Omental fat pad (tissue), 4 donors: ENCODE data around the gene ATP8A2. TPM values are rescaled to one million over a fixed set of nuclear protein-coding genes. Genes with fewer than 3 reads are reported as not detected.

Experiments
- ATAC-seq: fragments of 150-250 bp; one replicate; pipeline ENCODE4 v1.9.1; 2016; ENCODE audit warnings: mild to moderate bottlenecking, moderate library complexity; ENCODE audit not compliant: low FRiP score
- DNase-seq: peaks from one replicate; pipeline ENCODE4 v3.0.0-alpha.2; 2019; ENCODE audit warnings: low spot score
- total RNA-seq, 4 donors: library from RNA; depleted of rRNA; stranded (reverse); fragments of >200 nt; gene quantifications; one replicate each; pipeline ENCODE4 v1.1.0, GENCODE V29; 2016
- TF ChIP-seq, protein P1 (sequence below), 3 donors: fragments of 450-650 bp; IDR thresholded peaks; one replicate each; pipeline ENCODE4 v1.5.1; 2016 to 2017; ENCODE audit warnings: antibody characterized with exemption in 3 of 3, mild to moderate bottlenecking in 3 of 3, moderate library complexity in 2 of 3

Gene ATP8A2
- total RNA-seq, 4 donors from 2014 or later, result 0.16 to 0.19 TPM; not detected in 2

GRCh38 chr13:26045142-26045541 lies 673.4 kb downstream of the ATP8A2 start:
- TF ChIP-seq, protein P1, sequence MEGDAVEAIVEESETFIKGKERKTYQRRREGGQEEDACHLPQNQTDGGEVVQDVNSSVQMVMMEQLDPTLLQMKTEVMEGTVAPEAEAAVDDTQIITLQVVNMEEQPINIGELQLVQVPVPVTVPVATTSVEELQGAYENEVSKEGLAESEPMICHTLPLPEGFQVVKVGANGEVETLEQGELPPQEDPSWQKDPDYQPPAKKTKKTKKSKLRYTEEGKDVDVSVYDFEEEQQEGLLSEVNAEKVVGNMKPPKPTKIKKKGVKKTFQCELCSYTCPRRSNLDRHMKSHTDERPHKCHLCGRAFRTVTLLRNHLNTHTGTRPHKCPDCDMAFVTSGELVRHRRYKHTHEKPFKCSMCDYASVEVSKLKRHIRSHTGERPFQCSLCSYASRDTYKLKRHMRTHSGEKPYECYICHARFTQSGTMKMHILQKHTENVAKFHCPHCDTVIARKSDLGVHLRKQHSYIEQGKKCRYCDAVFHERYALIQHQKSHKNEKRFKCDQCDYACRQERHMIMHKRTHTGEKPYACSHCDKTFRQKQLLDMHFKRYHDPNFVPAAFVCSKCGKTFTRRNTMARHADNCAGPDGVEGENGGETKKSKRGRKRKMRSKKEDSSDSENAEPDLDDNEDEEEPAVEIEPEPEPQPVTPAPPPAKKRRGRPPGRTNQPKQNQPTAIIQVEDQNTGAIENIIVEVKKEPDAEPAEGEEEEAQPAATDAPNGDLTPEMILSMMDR (IDR thresholded peaks at IDR 0.05), result no peak
- DNase-seq, result no peak
- no peak for ATAC-seq

DNA sequence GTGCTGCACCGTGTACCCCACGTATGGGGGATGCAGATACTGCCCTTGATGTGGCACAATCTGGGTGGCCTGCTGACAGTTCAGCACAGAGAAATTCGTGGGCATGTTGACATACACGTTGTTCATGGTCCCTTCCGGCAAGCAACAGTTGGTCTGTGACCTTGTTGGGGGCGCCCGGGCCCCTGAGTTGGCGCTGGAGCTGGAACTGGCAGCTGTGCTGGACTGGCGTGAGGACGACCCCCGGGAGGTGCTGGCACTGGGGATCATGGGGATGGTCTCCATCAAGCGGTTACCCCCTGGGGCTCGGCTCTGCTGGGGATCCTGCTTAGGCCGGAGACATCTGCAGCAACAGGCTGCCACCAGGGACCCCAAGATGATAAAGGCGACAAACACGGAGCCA lies 674.9 kb downstream of the ATP8A2 start:
- ATAC-seq (no peak), DNase-seq (no peak)
- TF ChIP-seq, protein P1 (IDR thresholded peaks at IDR 0.05), result no peak

DNA sequence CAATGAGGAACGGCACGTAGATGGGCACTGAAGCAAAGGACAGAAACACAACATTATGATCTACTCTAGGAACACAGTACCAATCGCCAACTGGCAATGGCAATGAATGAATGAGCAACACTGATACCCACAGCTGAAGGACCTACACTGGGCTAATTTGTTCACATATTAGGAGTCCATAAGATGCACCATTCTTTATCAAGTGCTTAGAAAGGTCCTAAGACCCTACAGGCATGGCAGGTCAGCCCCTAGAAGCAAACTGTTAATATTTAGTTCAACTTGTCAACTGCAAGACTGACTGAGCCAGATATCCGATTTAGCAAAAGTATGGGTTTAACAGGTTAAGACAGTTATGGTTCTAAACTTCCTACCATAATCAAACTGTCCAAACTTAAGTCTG lies 675.3 kb downstream of the ATP8A2 start:
- no peak for DNase-seq
- no peak for ATAC-seq
- TF ChIP-seq, protein P1 (IDR thresholded peaks at IDR 0.05), result no peak

DNA sequence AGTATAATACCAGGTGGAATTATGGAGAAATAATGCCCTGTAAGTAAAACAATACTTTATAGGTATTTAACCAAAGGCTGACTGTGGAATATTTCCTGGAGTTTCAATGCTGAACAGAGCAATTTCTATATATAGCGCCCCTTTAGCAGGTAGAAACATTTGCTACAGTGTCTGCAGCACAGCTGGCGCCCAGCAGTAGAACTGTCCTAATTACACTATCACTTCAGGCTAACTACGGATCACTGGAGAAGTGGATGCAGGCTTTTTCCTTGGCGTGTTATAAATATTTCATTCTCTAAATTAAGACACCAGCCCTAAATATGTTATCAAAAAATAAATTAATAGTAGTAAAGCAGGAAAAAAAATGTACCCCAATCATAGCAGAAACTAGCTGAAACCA lies 677.0 kb downstream of the ATP8A2 start:
- ATAC-seq (no peak), DNase-seq (no peak)
- TF ChIP-seq, protein P1 (IDR thresholded peaks at IDR 0.05), result no peak

- DNase-seq (no peak), ATAC-seq (no peak)
- TF ChIP-seq, protein P1 (IDR thresholded peaks at IDR 0.05), result no peak
Measured at GRCh38 chr13:26050568-26051230, 678.9 kb downstream of the ATP8A2 start.

- TF ChIP-seq, protein P1 (IDR thresholded peaks at IDR 0.05), result no peak
- DNase-seq (no peak), ATAC-seq (no peak)
Measured at GRCh38 chr13:26051231-26051656, 679.5 kb downstream of the ATP8A2 start.

DNA sequence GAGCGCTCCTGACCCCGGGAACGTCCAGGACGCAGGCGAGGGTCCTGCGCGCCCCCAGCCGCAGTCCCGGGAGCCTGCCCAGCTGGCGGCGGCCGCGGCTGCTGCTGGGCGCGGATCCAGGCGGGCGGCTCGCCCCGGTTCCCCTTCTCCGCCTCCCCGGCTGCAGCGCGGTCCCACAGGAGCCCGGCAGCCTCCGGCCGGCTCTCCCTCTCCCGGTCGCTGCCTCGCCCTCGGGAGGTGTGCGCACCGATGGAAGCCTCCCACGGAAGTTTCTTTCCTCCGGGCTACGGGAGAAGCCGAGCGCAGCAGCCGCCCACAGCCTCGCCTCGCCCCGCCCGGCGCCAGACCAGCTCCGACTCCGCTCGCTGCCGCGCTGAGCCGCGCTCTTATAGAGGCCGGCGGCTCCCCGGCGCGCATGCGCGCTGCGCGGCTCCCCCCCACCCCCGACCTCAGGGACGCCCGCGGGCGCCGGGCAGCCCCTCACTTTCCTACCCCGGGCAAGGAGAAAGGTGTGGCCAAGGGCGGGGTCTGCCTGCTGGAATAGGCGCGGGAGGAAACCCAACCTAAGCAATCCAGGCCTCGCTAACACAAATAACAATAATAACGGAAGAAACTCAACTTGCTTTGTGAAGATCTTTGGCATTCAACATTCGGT lies 680.0 kb downstream of the ATP8A2 start, which contains the start of gene SHISA2:
Gene SHISA2 (minus strand): TSS at position 360 of the 655 bp plus-strand sequence. CDS start 1,041 bp downstream, outside the sequence.
- TF ChIP-seq, protein P1 (IDR thresholded peaks at IDR 0.05), result no peak
- DNase-seq, result no peak
- ATAC-seq, result peak; percentile 91
